DMS 273 treated with DMSO at 0.1 percent for 48 hours (cell line): ENCODE results near the gene KRI1.
"Not testable (repeated sequence)": the region's sequence is repeated elsewhere in the genome, so short reads cannot be mapped to it uniquely, and the experiment has no call there.

Source experiments
- DNase-seq: peaks from one replicate; lab custom pipeline; 2025; lab: John Stamatoyannopoulos, UW

KRI1 gene

DNA sequence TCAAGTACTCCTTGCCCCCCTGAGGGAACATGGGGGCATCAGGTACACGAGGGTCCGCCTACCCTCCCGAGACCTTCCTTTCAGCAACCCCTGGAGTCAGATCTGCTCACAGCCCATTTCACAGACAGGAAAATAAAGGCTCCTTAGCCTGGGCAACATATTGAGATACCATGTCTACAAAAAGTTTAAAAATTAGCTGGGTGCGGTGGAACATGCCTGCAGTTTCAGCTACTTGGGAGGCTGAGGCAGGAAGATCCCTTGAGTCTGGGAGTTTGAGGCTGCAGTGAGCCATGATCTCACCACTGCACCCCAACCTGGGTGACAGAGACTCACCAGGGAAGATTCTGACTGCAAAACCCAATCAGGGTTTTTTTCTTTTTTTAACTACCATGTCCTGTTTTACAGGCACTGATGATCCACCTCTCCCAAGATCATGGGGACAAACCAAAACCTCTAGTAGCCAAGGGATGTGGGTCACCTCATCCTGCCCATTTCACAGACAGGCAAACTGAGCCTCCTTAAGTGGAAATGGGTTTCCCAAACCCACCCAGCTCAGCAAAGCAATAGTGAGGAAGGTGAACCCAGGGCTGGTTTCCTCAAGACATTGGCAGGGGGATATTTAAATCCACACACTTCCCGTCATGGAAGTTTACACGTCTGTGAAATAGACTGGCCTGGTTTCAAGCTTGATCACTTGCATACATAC is 9.4 kb upstream of the KRI1 start:
- no peak for DNase-seq

DNA sequence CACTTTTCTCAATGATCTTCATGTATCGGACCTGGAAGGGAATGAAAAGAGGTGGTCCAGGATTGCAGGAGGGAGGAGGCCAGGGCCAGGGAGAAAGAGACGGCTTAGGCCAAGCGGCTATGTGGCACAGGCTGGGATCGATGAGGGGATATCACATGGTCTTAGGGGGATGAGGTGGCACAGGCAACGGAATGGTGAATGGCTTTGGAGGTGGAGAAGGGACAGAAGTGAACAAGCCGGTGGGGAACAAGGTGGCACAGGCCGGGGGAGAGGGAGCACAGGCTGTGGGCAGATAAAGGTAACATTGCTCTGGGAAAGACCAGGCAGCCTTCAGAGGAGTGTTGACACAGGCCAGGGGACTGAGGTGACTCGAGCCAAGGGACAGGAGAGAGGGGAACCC is 8.7 kb upstream of the KRI1 start:
- no peak for DNase-seq

DNA sequence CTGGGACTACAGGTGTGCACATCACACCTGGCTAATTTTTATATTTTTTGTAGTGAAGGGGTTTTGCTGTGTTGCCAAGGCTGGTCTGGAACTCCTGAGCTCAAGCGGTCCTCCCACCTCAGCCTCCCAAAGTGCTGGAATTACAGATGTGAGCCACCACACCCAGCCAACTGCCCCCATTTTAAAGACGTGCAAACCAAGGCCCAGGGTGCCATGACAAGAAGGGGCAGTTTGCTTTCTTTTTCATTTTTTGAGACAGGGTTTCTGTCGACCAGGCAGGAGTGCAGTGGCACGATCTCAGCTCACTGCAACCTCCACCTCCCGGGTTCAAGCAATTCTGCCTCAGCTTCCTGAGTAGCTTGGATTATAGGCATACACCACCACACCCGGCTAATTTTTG is 8.0 kb upstream of the KRI1 start:
- DNase-seq: not testable (repeated sequence)

DNA sequence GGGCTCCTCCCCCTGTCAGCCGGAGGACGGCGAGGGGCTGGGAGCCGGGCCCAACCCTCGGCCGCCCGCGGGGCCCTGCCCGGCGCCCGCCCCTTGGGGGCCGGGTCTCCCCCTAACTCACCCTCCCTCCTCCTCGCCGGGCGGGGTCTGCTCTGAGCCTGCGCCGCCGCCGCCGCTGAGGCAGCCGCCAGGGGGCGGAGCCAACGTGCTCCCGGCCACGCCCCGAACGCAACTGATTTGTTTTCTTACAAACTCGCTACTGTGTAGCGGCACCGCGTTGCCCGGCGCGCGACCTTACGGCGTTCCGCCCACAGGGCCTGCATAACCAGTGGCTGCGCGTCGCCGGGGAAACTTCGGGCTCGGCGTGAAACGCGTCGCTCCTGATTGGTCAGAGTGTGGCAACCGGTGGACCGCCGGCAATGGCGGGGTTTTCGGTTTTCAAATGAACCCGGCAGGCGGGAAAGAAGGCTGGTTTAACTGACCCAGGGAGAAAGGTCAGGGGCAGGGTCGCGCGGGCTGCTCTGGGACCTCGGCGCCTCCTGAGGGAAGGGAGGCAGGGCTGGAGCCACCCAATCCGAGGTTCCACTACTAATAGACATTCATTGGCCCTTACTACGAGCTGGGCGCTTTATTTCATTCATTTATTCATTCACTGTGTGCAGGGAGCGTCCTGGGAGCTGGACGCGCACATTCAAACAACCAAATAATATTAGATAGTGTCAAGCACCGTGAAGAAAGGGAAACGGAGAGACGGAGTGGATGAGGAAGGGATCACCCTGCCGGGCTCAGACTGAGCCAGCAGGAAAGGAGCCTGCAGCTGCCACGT is 3.2 kb upstream of the KRI1 start, which contains the start of gene CDKN2D:
CDKN2D (minus strand) TSS at position 154 of the 826 bp plus-strand sequence. CDS start 326 bp downstream, outside the sequence.
- DNase-seq: peak; percentile 98

DNA sequence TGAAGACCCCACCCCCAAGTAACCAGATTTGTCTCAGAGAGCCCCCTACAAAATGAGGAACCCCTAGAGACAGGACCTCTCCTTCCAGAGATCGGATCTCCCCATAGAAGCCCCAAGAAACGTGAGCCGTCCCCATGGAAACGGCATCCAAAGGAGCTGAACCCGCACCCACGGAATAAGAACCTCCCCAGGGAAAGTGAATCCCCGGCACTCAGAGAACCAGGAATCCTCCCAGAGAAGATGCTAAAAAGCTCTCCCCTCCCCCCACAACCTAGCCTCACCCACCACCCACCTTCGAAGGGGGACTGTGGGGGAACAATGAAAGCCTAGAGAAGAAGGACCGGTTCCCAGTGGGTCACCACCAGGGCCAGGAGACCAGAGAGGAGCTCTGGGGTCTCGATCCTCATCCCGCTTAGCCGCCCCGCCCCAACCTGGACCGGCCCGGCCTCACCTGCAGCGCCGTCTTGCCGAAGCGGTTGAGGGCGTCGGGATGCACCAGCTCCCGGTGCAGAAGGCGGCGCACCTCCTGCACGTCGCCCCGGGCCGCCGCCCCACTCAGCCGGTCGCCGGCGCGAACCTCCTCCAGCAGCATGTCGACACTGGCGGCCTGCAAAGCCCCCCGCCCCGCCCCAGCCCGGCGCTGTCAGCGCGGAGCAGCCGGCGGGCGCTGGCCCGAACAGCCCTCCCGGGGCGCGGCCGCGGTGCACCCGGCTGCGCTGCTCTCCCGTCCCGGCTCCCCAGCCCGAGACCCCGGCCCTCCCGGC is 2.4 kb upstream of the KRI1 start:
- DNase-seq: no peak

DNA sequence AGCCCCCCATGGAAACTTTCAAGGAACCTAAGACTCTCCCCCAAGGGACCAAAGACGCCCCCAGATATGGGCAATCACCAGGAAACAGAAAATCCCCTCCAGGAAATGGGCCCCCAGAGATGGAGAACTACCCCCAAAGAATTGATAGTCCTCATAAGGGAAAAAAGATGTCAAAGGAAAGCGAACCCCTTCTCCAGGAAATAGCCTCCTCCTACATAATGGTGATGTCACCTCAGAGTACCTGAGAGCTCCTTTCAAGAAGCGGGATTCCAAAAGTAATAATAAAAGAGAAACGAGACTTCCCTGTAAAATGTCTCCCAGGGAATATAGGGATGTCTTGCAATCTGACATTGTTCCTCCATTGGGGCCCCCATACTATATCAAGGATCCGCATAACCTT is 1.8 kb upstream of the KRI1 start:
- no peak for DNase-seq

DNA sequence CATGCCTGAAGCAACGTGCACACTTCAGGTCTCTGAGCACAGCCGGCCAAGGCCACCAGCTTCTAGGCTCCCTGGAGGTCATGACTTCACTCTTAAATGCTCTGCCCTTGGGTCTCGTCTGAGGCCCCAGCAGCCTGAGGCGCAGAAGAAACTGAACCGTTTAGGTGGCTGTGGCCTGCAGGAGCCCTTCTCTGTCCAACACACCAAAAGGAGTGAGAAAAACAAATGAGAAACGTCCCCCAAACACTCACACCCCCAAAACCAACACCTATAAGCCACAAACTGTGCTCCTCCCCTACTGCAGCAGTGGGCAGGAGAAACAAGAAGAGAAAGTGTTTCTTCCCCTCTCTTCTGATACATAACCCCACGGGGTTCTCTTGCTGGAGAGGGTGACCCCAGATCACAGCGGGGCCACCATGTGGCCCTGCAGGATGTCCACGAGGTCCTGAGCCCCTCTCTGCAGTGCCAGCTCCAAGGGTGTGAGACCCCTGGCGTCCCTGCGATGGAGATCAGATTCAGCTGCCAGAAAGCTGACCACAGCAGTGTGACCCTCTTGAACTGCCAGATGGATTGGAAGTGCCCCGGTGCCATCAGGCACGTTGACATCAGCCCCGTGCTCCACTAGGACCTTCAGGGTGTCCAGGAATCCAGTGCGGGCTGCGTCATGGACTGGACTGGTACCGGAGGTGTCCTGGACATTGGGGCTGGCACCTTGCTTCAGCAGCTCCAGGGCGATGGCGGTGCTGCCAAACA is 1.0 kb upstream of the KRI1 start:
- no peak for DNase-seq

DNA sequence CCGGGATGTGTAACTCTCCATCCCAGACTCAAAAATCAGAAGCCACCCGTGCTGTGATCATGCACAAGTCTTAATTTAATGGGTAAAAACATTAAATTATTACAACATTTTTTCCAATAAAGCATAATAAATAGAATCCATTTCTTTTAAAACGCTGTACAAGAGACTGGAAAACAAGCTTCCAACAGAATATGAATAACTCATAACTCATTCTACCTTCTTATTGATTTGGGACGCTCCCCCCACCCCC is 523 bp upstream of the KRI1 start:
- no peak for DNase-seq

DNA sequence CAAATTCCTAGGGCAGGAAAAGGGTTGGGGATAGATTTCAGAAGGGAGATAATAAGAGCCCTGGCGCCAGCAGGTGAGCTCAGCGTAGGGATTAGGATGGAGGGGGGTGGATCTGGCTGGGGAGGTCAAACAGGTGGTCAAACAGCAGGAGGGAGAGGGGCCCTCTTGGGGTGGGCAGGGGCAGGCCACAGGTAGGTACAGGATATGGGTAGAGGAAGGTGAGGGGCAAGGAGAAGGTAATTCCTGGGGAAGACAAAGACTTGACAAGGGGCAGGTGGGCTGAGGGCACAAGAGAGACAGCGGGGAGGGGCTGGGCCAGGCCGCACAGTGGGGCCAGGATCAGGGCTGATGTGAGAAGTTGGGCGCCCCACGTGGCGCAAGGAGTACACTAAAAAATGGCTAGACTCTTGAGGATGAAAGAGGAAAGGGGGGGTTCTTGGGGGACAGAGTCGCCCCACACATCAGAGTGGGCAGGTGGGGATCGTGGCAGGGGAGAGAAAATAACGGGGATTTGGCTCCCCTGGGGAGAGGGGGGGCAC is 713 bp downstream of the KRI1 start:
- DNase-seq: no peak

DNA sequence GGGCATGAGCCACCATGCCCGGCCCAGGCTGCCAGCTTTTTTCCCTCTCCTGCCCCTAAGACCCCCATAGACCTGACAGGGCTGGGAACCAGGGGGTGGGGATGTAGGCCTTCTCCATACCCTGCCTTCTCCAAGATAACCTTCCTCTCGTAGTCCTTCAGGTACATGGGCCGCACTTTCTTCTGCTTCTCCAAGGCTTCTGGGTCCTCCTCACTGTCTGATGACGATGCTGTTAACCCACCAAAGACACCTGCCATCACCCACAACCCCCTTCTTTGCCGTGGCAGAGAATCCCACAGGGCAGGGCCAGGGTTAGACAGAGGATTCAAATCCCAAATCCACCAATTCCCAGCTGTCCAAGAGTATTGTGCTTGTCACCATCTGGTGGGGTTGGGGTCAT is 3.2 kb downstream of the KRI1 start:
- DNase-seq: no peak

DNA sequence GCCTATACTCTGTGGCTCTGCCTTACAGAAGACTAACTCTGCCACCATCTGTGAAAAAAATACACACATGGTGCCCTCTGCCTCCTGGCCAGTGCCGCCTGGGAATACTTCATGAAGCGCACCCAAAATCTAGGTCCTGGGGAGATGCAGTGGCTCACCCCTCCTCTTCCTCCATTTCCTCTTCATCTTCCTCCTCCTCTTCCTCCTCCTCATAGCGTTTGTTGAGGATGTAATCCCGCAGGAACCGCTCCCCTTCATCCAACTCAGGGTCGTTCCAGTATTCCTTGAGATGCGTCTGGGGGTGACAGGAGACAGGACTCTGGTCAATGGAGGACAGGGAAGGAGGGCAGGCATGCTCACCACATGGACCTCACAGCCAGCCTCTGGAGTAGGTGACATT is 5.7 kb downstream of the KRI1 start:
- DNase-seq: no peak

DNA sequence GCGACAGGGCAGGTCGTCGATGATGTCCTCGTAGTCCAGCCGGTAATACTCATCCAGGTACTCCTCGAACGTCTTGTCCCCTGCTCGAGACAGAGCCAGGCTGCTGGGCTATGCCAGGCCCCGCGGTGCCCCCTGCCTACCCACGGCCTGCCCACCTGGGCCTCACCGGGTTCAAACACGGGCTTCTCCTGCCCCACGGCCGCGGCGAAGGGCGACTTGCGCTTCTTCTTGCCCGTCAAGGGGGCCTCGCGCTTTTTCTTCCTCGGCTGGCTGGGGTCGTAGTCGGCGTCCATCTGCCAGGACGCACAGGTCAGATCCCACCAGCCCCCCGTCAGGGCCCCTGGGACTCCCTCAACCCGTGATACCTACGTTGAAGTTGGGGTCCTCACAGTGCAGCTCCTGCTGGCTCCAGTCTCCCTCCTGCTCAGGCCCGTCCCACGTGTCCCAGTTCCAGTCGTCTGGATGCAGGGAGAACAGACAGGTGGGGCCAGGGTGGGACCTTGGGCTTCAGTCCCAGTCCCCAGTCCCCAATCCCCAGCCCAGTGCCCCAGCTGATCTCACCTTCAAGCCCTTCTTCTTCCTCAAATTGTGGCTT is 8.1 kb downstream of the KRI1 start:
- DNase-seq: no peak

DNA sequence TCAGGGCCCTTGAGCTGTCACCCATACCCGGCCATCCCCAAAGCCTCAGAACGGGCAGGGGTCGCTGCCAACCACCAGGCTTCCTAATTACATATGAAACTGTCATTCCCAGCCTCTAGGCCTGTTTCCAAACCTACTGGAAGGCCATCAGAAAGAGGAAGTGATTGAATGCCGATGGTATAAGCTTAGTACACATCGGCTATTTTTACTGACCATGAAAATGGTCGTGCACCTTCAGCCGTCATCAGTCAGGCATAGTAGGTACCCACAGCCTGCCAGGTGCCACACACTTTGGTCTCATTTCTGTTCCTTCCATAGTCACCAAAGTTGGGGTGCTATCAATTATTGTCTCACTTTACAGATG is 10.2 kb downstream of the KRI1 start:
- no peak for DNase-seq

DNA sequence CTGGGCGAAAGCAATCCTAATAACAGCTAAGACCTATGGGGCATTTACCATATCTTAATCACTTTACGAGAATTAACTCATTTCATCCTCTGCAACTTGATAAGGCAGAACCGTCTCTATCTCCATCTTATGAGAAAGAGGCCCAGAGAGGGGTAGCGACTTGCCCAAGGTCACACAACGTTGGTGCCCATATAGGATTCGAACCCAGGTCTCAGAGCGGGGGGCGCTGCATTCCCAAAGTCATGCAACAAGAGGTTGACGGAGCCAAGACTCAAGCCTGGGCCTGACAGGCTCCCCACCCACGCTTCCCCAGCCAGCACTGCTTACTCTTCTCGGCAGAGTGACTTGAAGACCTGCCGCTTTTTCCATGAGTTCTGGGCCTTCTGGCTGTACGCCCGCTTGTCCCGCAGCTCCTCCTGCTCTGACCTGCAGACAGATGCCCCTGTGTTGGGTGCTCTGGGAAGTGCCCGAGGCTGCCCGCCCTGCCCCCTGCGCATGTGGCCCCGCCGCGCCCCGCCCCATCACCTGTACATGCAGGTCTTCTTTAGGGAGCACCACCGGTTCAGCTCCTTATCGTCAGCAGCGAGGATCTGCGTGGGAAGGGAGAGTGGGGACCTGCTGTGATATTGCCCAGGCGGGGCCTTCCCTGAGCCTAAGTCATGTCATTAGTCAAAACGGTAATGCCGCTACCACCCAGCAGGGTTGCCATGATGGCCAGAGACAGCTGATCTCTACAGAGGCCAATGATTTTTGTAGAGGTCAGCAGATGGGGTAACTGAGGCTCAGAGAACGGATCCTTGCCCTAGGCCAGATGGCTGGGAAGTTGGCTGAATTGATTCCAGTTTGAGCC is 10.8 kb downstream of the KRI1 start:
- DNase-seq: no peak

DNA sequence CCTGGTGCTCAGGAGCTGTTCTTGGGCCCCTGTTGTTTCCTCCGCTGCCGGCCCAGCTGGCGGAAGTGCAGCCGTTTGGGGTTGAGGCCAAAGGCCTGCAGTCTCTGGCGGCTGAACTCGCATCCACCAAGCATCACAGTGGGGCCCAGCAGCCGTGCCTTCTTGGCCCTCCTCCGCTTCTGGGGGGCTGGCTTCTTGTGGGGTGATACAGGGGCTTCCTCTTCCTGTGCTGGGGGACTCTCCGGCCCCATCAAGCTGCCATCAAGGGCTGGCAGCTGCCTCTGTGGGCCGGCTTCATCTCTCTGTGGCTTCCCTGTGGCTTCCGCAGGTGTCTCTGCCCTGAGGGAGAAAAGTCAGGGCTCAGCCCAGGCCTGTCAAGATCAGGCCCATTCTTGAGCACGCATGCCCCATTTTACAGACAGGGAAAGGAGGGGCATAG is 11.8 kb downstream of the KRI1 start:
- DNase-seq: no peak

DNA sequence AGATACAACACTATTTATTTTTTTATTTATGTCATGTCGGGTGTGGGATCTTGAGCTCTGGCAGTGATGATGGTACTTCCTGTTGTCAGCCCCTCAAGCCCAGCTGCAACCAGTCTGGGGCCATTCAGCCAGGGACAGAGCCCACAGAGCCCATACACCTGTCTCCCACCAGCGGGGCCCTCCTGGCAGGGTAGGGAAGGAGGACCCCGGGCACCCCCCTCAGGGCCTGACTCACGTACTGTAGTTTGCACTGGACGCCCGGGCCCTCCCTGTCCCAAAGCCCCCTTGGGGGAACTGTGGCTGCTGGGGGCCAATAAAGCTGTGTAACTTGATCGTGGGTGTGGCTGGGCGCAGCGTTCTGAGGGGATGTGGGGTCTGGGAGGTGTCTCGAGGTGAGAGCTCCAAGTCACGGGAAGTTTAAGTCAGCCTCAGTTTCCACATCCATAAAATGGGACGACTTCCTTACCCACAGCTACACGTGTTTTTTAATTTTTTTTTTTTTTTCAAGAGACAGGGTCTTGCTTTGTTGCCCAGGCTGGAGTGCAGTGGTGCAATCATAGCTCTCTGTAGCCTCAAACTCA is 12.6 kb downstream of the KRI1 start:
- no peak for DNase-seq

DNA sequence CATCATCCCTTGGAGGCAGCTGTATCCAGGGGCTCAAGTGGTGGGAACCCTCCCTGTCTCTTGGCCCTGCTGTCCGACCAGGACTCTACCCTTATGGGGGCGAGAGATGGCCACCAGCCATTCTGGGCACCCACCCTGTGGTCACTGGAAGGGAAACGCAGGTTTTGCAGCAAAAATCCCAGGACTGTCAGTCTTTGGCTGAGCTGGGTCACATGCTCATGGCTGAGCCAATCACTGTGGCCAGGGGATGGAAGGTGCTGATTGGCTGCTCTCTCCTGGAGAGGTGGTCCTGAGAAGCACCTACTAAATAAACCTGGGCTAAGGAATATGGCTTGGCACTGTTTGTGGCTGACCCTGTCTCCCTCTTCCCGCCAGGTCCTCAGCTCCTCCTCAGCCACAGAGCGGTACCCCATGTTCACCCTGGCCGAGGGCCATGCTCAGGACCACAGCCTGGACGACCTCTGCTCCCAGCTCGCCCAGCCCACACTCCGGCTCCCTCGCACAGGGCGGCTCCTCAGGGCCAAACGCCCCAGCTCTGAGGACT is 13.2 kb downstream of the KRI1 start:
- peak; percentile 17 for DNase-seq

DNA sequence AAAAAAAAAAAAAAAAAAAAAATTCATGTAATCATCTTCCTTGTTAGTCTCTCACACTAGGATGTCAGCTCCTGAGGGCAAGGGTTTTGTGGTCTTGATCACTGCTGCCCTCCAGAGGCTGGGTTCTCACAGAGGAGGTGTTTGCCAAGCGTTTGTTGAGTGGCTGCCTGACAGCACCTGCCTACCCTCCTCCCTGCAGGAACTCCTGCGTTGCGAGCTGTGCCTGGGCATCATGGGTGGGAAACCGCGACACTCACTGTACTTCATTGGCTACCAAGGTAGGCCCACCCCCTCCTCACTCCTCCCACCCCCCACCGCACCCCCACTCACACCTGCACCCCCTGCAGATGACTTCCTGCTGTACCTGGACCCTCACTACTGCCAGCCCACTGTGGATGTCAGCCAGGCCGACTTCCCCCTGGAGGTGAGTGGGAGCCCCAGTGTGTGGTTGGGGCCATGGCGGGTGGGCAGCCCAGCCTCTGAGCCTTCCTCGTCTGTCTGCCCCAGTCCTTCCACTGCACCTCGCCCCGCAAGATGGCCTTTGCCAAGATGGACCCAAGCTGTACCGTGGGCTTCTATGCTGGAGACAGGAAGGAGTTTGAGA is 14.0 kb downstream of the KRI1 start:
- peak; percentile 16 for DNase-seq

DNA sequence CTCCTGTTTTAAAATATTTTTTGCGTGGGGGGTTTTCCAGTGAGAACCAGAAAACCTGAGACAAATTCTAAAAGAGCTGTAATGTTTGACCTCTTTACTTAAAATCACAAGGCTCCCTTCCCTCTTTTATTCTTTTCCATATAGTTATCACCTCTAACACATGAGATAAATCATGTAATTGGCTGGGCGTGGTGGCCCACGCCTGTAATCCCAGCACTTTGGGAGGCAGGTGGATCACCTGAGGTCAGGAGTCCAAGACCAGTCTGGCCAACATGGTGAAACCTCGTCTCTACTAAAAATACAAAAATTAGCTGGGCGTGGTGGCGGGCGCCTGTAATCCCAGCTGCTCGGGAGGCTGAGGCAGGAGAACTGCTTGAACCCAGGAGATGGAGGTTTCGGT is 14.8 kb downstream of the KRI1 start:
- not testable (repeated sequence) for DNase-seq

DNA sequence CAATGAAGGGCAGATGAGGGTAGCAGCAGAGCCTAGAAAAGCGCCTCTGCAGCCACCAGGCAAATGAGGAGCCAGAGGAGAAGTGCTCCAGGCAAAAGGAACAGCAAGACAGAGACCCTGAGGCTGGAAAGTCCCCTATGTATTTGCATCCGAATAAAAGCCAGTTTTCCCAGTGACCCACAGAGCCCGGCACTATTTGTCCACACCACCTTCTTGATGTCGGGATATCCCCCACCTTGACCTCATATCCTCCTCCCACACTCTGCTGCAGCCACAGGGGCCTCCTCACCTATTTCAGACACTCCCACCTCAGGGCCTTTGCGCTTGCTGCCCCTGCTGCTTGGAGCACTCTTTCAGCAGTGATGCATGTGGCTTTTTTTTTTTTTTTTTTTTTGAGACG is 15.5 kb downstream of the KRI1 start:
- DNase-seq: no peak
